Stimulated activated CD8-positive, alpha-beta memory T cell treated with anti-CD3 and anti-CD28 coated beads, Interleukin-15, amount 100 ng/mL, for 24 hours (primary cell): ENCODE measurements around the gene LMBR1.

Source experiments
- DNase-seq: peaks from one replicate; pipeline ENCODE4 v3.0.0-alpha.2; 2020; ENCODE audit warnings: low read depth

Gene LMBR1

DNA sequence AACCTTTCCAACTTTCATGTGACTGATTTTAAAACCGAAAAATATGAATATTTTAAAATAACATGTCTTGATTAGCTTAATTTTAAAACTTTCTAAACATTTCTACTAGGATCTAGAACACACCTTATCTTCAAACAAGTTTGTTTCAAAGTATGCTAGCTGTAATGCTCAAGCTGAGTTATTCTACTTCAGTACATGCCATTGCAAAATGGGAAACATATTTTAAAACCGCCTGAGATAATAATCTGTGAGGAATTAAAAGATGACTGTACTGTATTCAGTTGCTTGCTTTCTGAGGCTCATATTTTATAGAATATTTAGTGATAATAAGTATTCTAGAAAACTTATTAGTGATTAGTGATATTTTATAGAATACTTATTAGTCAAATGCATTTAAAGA, 99.6 kb downstream of the LMBR1 start:
- no peak for DNase-seq

- no peak for DNase-seq
Measured at GRCh38 chr7:156792611-156793010, 100.4 kb downstream of the LMBR1 start.

DNA sequence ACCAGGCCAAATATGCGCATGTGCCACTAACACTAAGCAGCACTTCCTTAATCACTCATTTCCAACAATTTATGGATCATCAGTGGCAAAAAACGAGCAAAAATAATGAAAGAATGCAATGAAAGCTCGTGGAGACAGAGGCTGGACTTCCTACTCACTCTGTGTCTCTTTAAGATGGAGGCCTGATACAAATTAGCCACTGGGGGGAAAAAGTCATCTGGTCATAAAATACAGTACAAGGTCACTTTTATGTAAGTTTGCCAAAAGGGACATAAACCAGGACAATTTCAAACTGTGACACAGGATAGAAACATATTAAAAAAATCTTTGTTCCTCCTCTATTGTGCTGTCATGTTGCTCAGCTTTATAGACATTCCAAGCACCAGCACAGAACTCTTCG, 101.7 kb downstream of the LMBR1 start:
- DNase-seq, result no peak

DNA sequence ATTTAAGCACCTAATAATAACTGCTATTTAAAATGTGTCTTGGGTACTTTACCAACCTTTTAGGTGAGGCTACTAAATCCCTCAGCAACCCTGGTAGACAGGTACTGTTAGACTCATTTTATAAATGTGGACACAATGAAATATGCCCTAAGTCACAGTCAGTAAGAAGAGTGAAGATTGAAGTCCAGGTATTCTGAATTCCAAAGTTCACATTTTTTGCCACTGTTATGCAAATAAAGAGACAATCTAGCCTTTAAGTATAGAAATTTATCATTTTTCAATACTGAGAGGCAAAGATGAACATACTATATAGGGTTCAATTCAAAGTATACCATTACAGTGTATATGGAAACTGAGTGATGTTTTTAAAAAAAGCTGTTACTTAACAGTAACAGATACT, 102.7 kb downstream of the LMBR1 start:
- DNase-seq, result no peak

GRCh38 chr7:156785998-156786543, 106.9 kb downstream of the LMBR1 start:
- DNase-seq, result no peak

DNA sequence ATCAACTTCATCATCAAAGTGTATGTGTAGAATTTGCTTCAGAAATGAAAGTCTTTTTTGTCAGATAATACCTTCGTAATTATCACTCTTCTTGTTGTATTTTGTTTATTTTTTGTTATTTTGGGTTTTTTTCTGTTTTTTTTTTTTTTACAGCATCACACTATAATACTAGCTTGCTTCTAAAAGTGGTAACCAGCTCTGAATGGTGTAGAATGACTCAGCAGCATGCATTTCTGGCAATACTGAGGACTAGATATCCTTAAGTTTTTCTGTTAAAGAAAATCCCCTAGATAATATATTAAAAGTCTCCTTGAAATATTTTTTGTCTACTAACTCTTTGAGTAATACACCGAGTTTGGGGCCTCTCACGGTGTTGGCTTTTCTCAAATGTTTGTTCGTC, 109.1 kb downstream of the LMBR1 start:
- DNase-seq, result no peak

- no peak for DNase-seq
Measured at GRCh38 chr7:156781972-156782371, 111.0 kb downstream of the LMBR1 start.

- no peak for DNase-seq
Measured at GRCh38 chr7:156780724-156781455, 112.1 kb downstream of the LMBR1 start.

GRCh38 chr7:156778668-156779067, 114.3 kb downstream of the LMBR1 start:
- no peak for DNase-seq

DNA sequence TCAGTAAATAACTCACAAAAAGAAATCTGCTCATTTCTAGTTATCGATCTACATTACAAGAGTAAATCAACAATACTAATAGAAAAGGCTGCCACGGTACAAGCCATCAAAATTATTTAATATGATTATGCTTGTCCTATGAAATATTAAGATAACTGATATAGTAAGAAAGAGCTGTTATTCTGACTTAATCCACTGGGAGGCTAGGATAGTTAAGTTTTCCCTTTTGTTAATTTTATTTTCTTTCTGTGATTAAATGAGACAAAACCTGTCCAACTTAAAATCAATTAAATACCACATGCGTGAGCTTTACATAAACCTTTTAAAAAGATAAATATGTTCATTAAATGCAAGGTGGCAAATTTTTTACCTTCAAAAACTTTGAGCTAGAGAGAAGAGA, 114.8 kb downstream of the LMBR1 start:
- no peak for DNase-seq

DNA sequence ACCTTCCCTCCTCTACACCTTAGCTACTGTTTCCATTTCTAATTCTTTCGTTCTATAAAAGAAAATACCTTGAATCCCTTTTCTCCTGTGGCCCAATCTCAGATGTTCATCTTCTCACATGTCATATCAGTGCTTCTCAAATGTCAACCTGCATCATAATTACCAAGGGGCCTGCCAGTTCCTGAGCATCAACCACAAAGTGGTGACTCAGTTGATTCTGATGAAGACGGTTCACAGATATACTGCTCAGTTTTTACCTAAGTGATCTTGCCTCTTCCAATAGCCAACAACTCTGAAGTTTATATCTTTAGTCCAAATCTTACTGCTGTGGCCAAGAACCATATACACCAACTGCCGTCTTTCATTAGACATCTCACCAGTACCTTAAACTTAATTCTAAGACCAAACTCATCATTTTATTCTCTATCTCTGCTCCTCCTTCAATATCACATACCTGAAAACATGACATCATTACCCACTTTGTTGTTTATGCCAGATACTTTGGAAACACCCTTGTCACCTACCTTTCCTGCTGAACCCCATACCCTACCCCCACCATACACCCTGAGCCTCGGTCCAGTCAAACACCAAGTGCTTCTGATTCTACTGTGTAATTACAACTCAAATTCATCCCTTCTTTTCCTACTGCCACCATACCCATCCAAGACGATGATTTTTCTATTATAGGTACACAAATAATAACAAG, 115.5 kb downstream of the LMBR1 start:
- DNase-seq, result no peak

GRCh38 chr7:156776527-156776926, 116.5 kb downstream of the LMBR1 start:
- no peak for DNase-seq

DNA sequence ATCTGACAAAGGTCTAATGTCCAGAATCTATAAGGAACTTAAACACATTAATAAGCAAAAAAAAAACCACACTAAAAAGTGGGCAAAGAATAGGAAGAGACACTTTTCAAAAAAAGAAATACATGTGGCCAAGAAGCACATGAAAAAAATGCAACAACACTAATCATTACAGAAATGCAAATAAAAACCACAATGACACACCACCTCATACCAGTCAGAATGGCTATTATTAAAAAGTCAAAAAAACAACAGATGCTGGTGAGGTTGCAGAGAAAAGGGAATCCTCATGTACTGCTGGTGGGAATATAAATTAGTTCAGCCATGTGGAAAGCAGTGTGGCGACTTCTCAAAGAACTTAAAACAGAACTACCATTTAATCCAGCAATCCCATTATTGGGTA, 119.0 kb downstream of the LMBR1 start:
- no peak for DNase-seq

DNA sequence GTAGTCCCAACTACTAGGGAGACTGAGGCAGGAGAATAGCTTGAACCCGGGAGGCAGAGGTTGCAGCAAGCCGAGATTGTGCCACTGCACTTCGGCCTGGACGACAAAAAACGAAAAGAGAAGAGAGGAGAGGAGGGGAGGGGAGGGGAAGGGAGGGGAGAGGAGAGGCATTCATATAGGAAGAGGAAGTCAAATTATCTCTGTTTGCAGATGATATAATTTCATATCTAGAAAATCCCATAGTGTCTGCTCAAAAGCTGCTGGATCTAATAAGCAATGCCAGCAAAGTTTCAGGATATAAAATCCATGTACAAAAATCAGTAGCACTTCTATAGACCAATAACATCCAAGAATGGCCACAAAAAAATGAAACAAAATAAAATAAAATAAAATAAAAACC, 120.3 kb downstream of the LMBR1 start:
- DNase-seq, result no peak

DNA sequence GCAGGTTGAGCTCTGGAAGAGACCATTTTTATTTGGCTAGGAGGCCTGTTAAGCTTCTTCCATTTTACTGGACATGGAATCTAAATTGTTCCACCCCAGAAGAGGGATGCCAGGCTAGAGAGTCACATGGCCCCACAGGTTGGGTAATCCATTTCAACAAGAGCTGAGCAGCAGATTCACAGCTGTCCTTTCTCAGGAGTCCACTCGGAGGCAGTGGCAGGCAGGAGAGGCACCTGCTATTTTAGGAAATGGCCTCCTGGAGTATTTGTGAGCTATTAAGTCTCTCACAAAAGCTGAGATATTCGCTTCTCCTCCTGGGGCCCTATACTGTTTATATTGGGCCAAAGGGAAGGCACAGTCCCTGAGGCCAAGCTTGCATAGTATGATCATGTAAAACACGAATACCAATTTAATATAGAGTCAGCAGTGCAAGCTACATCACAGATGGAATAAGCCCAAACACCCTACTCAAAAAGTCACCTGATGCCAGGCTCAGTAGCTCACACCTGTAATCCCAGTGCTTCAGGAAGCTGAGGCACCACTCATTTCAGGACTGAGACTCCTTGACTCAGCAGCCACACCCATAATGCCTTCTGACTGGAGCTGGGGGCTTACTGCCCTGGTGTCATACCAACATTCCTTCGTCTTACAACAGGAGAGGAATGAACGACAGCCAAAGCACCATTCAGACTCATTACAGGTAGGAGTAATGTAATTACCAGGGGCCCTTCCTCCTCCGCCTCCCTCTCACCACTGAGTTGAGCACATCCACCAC, 124.1 kb downstream of the LMBR1 start:
- DNase-seq, result no peak

DNA sequence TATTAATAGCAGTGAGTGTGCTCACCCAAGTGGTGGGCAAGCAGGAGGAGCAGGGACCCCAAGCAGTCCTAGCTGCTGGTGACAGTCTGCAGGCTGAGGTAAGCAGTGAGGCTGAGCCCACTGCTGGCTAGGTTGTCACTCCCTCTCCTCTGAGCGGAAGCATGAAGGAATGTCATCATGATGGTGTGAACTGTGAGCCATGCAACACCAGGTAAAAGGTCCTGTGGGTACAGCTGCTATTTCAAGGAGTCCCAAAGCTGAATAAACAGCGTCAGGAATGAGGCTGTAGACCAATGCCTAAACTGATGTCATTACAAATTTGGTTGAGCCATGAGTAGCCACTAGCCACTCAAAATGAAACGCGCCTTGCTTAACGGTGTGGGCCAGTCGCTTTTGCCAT, 126.3 kb downstream of the LMBR1 start:
- no peak for DNase-seq

DNA sequence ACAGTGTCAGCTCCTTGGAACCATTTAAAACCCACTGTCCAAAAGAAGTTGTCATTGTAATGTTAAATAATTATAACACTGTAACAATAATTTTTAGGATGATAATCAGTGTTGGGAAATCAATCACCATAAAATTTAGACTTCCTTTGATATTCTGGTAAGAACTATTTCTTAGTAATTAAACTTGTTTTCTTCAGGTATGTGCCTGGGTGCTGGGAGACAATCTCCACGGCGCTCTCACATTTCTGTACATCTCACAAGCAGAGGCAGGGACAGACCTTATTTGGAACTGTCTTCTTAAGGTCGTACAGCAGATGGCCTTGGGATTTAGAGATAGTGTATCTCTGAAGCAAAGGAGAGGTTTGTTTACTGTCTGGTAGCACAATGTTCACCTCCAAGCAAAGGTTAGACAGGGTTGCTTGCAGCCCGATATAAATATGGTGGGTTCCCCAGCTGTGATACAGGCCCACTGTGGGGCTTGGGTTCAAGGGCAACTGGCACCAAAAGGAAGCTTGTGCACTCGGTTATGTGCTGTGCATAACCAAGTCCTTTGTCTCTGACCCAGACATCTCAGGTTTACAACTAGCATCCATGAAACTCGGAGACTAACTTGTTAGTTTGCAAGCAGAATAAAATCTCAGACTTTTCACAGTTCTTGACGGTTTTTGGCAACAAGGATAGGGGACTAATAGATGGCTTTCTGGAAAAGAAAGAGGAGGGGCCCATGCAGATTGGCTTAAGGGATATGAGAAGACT, 126.9 kb downstream of the LMBR1 start:
- DNase-seq, result no peak

- no peak for DNase-seq
Measured at GRCh38 chr7:156764766-156765165, 128.2 kb downstream of the LMBR1 start.

DNA sequence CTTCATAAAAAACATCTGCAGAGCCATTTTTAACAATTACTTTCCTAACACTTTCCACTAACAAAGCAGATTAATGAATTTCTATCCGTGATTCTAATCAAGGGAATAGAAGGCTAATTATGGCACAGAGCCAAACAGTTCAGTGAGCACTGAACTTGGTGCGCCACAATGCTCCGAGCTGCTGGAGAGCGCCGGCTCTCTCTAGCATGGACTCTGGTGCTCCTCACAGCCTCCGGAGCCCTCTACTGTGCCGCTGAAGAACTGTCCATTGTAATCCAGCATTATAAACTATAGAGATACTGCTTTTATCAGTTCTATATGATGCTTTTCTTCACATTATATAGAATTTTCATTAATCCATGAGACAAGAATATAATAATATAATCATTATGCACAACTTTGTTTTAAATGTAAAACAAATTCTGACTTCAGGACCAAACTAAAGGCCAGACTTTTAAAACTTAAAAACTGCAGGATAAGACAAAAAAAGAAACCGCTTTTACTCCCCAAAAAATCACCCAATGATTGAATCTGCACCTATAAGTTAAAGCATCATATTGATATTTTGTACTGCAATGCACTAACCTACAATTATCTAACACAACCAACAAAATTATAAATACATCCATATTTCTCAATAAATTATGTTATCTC, 128.8 kb downstream of the LMBR1 start:
- no peak for DNase-seq

DNA sequence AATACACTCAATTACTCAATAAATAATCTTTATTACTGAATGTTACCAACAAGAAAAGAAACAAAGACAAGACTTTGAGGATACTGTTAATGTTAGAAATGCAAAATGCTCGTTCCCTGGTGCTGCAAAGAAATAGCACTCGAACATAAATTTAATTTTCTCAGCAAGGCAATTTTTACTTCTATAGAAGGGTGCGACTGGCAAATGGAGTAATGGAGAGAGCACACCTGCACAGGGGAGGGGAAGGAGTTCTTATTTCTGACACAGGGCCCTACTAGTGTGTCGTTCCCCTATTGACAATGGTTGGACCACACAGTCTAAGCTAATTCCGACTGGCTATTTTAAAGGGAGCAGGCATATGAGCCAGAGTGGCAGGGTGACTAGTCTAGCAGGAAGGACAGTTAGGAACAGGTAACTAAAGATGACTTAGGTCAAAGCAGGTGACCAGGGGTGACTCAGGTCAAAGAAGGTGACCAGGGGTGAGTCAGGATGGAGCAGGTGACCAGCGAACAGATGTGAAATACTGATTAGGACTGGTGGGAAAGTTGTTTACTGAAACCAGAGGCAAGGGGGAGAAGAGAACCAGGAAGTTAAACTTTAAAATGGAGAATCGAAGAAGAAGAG, 133.3 kb downstream of the LMBR1 start:
- no peak for DNase-seq

- DNase-seq, result no peak
Measured at GRCh38 chr7:156759143-156759542, 133.8 kb downstream of the LMBR1 start.
